G401.6 (cell line): ENCODE measurements around the gene SLC39A7.

ENCODE experiments used
- FAIRE-seq: peaks from 2 replicates; lab custom pipeline; 2012; peaks lifted over from hg19 to GRCh38; lab: Jason Lieb, UNC

The SLC39A7 gene, protein sequence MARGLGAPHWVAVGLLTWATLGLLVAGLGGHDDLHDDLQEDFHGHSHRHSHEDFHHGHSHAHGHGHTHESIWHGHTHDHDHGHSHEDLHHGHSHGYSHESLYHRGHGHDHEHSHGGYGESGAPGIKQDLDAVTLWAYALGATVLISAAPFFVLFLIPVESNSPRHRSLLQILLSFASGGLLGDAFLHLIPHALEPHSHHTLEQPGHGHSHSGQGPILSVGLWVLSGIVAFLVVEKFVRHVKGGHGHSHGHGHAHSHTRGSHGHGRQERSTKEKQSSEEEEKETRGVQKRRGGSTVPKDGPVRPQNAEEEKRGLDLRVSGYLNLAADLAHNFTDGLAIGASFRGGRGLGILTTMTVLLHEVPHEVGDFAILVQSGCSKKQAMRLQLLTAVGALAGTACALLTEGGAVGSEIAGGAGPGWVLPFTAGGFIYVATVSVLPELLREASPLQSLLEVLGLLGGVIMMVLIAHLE

DNA sequence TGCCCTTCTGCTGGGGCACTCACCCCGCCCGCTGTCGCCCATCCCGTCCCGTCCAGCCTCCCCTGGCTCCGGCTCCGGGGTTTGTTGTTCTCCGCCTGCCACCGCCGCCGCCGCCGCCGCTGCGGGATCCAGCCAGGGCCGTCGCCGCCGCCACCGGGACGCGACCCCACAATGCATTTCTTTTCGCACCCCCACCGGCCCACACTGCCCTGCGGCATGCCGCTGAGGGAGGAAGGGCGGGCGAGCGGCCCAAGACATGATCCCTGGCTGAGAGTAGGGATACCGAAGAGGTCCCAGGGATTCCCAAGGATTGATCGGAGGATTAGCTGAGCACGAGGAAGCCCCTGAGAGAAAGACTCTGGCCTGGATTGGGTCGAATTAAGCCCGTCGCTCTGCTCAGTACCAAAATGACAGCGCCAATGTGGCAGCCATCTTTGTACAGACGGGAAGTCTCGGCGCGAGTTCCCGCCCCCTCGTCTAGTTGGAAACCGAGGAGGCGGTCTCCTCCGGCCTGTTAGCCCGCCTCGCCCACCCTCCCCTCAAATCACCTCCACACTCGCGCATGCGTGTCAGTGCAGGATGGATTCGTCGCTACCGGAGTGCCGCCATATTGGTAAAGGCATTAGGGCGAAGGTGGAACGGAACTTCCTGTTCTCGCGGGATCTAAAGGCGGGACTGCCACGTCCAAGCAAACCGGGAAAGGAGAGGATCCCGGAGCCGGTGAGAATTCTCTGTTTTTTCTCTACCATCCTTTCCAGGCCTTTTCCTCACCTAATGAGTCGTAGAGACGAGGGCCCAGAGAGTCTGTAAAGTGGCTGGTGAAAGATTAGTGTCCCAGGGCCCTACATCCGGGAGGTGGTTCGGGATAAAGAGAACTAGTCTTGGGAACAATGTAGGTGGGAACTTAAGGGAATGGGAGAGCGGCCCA lies at the start of gene SLC39A7, which contains the start of gene RXRB:
Gene SLC39A7, plus strand, starts transcription at position 649 of the 928 bp plus-strand sequence. CDS start 379 bp downstream, outside the sequence.
Gene RXRB, minus strand, starts transcription at position 447 of the 928 bp plus-strand sequence. Its CDS starts 189 bp downstream, at position 258.
- FAIRE-seq = peak; percentile 91

DNA sequence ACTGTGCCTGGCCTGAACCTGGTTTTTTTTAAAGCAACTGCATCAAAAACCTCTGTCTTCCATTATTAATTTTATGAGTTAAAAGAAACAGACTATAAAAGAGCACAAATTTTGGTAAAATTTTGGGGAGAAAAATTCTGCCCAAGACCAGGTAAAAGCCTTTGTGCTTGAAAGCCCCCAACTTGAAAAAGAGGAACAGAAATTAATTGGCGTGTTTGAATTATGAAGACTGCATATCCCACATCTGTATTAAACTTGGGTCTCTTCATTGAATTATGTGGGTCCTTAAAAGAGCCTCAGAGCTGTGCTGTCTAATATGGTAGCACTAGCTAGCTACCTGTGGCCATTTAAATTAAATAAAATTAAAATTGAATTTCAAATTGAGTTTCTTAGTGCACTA lies 49.6 kb upstream of the SLC39A7 start:
- no peak for FAIRE-seq

DNA sequence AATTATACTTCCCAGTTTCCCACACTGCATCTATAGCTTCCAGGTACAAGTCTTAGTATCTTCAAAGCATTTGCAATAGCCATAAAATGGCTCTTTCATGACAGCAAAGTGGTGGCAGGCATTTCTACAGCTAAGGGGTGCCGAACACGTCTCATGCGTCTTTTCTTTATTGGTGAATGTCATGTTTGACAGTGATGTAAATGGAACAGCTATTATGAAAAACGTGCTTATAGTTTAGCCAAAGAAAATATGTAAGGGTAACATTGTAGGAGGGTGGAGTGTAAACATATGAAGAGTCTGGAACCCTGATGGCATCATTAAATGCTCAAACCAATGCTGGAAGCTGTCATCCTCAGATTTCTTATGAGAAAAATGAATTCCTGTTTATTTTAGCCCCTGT lies 46.3 kb upstream of the SLC39A7 start:
- FAIRE-seq = no peak

DNA sequence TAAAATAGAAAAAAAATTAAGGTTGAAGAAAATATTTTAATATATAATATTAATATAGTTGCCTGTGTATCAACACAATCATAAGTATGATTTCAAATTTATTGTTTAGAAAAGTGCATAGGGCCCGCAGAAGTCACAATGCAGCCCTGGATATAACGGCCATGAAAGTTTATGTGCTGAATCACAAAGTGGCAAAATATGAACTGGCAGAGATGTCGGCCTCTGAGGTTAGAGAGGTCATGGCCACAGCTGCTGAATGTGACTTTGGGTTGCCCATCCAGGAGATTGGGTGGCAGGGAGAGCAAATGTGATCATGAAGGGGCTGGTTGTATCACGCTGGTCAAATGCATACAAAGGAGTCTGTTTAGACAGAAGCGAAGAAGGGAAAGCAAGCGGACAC lies 44.1 kb upstream of the SLC39A7 start:
- no peak for FAIRE-seq

DNA sequence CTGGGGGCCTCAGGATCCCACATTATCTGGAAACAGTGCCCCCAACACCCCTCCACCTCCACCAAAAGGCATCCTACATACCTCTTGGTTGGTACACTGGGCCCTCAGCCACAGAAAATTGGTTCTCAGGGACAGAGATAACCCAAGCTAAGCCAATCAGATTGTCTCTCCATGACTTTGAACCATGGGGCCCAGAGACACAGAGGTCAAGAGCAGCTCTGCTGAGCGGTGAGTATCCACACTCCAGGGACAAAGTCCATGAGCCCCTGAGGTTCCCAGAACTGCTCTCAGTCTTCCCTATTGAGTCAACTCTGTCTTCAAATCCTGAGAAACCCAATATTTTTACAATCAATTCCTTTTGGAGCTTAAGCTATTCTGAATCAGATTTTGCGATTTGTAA lies 43.7 kb upstream of the SLC39A7 start:
- FAIRE-seq = no peak

DNA sequence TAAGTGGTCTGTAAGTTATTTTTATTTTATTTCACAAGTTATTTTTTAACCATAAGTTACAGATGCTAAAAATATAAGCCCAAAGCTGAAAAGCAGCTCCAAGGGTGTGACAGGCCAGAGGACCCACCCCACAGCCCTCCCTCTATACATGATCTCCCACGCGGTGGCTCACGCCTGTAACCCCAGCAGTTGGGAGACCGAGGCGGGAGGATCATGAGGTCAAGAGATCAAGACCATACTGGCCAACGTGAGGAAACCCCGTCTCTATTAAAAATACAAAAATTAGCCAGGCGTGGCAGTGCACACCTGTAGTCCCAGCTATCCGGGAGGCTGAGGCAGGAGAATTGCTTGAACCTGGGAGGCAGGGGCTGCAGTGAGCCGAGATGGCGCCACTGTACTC lies 40.6 kb upstream of the SLC39A7 start:
- FAIRE-seq = no peak

DNA sequence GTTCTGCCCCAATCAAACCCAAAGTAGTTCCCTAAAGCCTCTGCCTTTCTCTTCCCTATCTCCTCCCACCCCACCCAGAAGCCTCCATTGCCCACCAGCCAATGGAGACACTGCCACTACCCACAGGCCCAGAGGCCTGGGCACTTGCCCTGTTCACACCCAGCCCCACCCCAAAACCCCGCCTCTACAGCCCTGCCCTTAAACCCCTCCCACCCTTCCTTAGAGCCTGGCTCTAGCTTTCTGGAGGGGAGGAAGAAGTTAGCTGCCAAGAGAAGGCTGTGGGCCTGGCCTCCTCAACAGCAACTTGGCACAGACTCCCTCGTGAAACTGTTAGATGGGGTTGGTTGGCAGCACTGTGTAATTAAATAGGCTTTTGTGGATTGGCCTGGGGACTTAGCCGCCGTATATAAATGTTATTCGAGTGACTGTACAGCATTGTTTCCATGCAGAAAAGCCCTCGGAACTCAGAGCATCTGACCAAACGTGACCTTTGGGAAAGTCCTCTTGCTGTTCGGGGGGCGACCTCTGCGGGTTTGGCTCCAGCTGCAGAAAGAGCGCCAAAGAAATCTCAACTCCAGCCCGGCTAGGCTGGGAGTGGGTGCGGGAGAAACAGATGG lies 39.8 kb upstream of the SLC39A7 start:
- peak; percentile 94 for FAIRE-seq

DNA sequence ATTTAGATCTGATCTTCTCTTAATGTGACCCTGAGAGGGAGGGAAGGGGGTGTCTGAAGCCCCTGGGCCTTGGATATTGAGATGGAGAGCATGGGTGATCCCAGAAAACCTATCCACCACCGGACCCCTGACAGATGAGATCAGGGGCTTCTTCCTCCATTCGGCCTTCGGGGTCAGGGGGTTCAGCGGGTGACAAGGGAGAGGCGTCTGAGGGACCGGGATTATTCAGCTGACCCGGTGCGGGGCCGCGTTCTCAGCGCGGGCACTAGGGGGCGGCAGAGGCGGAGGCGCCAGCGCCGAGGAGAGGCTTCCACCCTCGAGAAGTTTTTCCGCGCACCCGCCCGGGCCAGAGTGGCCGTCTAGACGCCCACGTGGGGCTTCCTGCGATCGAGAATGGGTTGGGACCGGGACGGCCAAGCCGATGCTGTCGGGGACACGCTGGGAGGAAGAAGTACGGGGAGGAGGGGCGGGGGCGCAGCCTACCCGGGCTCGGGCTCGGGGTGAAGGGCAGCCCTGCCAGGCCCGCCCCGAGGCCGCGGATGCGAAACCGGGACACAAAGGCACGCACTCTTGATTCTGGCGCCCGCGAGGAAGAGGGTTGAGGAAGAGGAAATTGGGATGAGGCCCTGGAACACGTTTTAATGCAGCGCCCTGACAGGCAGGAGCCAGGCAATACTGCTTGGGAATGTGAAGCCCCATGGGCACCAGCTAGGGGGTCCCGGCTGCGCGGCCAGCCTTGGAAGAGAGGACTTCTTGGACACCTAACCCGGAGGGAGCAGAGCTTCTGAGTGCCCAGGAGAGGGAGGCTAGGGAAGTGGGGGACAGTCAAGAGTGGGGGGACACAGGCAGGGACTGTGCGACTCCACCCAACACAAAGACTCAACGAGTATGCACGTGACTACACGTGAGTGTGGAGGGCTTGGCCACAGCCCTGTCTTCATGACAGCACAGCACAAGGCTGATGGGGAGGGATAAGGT lies 39.0 kb upstream of the SLC39A7 start:
- no peak for FAIRE-seq

DNA sequence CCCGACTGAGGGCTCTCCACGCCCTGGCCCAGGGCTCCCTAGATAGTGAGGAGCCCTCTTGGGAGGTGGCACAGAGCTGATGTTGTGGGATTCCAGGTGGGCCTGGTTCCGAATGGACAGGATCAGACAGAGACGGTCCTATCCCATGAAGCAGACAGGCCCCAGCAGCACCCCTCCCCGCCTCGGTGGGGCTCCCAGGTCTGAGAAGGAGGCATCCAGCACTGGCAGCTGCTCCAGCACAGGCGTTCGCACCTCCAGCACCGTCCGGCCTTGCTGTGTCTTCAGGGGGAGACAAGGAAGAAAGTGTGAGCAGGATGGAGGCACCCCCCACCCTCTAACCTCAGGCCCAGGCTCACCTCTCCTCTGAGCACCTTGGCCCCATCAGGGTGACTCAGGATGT lies 37.1 kb upstream of the SLC39A7 start:
- FAIRE-seq = no peak

DNA sequence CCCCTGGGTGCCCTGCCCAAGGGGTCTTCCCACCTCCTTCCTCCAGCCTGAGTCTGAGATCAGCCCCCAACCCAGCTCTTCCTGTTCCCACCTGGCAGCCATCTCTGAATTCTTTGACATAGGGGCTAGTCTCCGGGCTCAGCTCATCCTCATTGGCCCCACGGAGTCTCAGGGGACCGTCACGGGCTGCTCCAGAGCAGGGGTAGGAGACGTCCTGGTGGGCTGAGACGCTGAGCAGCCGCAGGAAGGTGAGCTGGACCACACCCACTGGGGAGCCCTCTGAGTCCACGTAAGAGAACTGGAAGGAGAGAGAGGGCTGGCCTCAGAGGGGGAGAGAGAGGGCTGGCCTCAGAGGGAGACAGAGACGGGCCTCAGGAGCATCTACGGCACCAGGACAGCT lies 36.5 kb upstream of the SLC39A7 start:
- FAIRE-seq = no peak

DNA sequence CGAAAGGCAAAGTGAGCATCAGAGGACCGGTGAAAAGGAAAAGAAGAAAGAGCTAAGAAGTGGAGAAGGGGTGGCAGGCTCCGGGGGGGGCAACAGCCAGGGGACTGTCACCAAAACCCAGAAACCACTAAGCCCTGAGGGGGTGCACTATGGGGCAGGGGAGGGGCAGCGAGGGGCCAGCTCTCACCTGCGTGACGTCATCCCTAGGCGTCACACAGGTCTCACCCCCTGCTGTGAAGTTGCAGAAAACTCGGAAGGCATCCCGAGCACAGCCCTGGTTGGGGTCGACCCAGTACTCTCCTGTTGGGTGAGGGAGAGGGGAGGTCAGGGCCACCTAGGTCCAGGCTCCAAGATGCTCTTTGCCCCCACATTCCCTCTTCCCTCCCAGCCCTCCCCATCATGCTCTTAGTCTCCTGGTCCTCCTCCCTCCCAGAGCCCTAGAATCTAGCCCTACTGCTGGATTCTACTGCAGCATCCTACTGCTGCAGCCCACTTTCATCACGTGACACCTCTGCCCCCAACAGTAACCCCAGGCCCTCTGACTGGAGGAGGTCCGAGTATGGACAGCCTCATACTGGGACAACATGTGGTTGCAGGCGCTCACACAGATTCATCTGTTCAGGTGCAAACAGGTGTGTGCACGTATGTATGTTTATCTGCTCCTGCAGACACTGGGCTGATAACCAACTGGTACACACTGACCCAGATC lies 35.8 kb upstream of the SLC39A7 start:
- FAIRE-seq = no peak

DNA sequence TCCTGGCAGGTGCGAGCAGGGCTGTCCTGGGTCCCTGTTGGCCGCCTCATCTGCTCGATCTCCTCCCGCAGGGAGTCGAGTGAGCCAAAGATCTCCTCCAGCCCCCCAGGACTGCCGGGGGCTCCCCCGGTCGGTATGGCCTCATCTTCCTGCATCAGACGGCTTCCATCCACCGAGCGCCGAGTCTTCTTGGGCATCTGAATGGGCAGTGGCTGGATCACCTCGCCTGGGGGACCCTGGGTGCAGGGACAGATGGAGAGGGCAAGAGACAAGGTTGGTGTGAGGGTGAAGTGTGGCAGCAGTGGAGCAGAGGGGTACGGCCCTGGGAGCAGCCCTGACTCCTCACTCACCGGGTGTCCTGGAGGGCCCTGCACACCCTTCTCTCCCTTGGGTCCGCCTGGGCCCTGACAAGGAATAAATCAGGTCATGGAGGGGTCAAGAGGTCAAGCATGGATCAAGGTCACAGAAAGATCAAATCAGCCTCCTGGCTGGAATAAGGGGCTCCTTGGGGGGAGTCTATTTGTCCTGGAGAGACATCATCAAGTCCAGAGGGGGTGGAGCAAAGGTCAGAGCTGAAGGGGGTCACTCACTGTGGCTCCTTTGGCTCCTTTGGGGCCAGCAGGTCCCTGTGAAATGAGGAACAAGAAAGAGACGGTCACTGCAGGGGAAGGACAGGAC lies 34.9 kb upstream of the SLC39A7 start:
- FAIRE-seq = no peak

DNA sequence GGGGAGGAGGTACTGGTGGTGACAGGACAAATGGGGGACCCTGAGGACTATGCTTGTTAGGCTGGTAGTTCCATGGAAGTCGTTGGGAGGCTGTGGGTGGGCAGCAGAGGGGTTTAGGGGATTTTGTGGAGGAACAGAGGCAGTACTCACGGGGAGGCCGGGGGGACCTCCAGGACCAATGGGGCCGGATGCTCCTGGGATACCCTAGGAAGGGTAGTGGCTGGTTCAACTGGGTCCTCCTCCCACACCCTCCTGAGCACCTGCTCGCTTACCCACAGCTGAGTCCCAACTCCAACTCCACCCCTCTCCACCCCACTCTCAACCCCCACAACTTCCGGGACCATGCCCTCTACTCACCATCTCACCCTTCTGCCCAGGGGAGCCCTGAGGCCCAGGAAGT lies 34.3 kb upstream of the SLC39A7 start:
- FAIRE-seq = no peak

DNA sequence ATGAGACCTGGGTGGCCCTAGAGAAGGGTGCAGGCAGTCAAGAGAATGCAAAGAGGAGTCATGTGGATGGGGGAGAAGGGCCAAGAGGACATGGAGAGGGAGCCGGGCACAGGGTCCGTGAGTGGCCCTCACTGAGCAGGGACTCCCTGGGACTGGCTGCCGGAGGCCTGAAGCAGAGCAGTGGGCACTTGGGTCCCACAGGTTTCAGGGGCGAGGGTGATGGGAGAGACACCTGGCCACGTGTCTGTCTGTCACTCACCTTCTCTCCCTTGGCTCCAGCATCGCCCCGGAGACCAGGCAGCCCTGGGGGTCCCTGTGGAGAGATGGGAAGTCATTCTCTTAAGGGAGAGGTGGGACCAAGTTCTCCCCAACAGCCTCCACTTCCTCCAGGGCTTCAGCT lies 33.9 kb upstream of the SLC39A7 start:
- no peak for FAIRE-seq

DNA sequence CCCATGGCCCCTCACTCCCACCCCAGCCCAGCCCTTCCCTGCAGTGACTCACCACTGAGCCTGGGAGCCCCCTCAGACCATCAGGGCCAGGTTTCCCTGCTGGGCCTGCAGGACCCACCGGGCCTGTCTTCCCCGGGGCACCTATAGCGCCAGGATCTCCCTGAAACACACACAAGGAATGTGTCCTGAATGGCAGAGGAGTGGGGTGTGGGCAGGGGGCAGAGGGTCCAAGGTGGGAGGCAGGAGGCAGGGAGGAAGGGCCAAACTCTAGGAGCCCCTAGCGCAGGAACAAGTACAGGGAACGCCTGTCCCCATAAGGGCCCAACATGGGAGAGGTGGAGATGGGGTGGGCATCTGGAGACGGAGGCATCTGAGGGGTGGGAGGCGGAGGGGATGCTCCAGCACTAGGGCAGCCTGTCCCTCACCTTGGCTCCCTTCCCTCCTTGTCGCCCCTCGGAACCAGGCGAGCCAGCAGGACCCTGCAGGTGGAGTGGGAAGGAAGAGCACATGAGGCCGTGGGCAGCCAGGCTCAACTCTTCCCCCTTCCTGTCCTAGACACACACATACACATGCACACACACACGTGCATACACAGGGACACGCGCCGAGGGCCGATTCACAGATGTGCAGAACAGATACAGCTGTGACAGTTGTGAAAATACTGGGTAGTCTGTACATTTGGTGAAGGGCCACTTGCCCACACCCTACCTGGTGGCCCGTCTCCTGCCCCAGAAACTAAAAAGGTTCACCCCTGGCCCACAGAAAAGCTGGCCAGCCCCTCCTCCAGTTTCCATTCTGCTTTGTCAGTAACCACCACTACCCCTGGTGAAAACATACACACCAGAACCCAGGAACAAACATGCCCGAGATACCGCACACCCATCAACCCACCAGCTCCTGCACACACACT lies 33.0 kb upstream of the SLC39A7 start:
- FAIRE-seq = no peak

DNA sequence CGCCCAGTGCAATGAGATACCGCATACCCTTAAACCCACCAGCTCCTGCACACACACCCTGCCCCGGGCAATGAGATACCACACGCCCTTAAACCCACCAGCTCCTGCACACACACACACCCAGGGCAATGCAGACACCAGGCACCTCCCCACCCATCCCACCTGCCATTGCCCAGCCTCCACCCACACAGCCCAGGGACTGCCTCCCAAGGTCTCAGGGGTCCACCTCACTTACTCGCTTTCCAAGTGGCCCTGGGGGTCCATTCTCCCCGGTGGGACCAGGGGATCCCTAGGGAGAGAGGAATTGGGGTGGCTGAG lies 32.4 kb upstream of the SLC39A7 start:
- FAIRE-seq = no peak

DNA sequence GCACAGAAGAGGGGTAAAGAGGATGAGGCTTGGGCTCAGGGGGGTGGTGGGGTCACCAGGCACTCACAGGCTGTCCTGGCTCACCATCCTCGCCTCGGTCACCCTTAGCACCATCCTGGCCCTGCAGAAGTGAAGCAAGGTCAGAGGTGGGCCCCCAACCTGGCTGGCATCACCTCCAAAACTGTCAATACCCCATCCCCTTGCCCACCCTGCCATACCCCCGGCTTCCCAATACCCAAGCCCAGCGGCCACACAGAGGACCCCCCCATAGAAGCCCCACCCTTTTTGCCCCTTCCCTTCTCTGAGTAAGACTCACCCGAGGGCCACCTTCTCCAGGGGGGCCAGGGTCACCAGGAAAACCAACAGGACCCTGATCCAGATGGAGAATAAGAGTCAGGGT lies 32.0 kb upstream of the SLC39A7 start:
- no peak for FAIRE-seq

DNA sequence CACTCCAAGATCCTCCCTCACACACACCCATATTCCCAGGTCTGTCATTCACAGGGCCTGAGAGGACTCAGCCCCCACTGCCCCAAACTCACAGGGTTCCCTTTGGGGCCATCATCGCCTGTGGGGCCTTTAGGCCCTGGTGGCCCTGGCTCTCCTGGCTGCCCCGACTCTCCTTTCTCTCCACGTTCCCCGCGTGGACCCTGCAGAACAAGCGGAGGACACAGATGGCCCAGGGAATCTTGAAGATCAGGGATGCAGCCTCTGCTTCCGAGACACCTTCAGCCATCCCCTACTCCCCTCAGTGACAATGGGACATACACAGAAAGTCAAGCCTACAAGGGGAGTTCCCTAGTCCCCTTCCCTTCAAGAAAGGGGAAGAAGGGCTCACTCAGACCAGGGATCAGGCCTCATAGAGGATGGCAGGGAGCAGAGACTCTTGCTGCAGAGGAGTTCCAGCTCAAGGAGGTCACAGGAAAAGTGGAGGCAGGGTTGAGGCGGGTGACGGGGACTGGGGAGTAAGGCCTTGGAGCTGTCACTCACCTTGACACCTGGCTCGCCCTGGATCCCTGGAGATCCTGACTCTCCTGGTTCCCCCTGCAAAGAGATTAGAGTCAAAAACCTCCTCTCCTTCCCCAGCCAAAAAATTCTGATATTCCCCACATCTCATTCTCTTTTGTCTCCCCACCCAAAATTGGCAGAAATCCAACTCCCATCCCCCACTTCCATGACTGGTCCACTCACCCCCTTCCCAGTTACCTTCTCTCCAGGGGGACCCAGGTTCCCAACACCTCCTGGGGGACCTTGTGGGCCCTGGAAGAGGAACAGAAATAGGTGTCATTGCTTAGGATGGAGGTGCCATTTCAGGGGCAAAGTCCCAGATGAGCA lies 31.1 kb upstream of the SLC39A7 start:
- no peak for FAIRE-seq
